Measurements from ENCODE around the gene MAP3K13.

DNA sequence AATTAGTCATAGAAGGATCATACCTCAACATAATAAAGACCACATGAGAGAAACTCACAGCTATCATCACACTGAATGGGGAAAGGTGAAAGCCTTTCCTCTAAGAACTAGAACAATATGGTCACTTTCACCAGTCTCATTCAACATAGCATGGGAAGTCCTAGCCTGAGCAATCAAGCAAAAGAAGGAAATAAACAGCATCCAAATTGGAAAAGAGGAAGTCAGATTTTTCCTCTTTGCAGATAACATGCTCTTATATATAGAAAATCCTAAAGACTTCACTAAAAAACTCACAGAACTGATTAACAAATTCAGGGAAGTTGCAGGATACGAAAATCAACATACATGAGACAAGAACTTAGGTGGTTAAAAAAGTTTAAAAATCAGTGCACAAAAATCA, 24.7 kb downstream of the MAP3K13 start:
- TF ChIP-seq EZH2 (IDR thresholded peaks at IDR 0.05): no peak
- no peak for TF ChIP-seq POLR2AphosphoS5 (IDR thresholded peaks at IDR 0.05; ENCODE audit: borderline replicate concordance, low read depth, low read length)
- TF ChIP-seq FOXP2 (optimal IDR thresholded peaks at IDR 0.05; ENCODE audit: control extremely low read depth, extremely low read length, insufficient read depth): no peak
